NCI-H446 (cell line): Measurements from ENCODE around the gene LRRC1.
"Not testable (repeated sequence)": the region's sequence is repeated elsewhere in the genome, so short reads cannot be mapped to it uniquely, and the experiment has no call there.

Experiments
- DNase-seq, 2 experiments: peaks; one replicate each; lab custom pipeline; 2025; lab: John Stamatoyannopoulos, UW

Gene LRRC1

GRCh38 chr6:53794720-53795339, at the start of gene LRRC1:
TSS of gene LRRC1 (plus strand) at chr6:53795005. CDS start at chr6:53795257, 252 bp downstream.
- DNase-seq, result peak; percentile 90 to 95

DNA sequence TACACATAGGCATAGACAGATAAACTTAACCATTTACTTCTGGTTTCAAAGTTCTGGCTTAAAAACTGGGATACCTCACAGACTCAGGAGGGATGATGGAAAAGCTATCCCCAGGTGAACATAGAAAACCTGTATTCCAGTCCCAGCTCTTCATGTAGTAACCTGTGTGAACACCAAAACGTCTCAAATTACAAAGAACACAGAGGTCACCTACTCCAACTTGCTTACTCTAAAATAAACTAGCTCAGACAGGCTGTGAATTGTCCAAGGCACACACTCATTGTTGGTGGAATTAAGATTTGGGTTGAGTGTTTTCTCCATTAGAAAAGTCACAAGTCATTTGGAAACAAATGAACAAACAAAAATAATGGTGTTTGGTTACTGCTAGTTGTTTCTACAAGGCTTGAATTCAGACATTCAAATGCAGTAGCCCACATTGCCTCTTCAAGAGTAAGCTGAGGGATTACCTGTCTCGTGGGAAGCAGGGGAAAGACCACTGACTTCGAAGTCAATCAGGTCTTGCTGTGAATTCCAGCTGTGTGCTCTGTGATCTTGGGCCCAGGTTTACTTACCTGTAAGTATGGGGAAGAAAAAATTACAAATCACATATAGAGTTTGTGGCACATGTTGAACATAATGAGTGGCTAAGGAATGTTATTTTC, 48.2 kb upstream of the LRRC1 start:
- no peak for DNase-seq

- DNase-seq, result no peak
These were observed 44.7 kb upstream of the LRRC1 start for GRCh38 chr6:53750052-53750650.

GRCh38 chr6:53751417-53751816, 43.4 kb upstream of the LRRC1 start:
- DNase-seq, result no peak

DNA sequence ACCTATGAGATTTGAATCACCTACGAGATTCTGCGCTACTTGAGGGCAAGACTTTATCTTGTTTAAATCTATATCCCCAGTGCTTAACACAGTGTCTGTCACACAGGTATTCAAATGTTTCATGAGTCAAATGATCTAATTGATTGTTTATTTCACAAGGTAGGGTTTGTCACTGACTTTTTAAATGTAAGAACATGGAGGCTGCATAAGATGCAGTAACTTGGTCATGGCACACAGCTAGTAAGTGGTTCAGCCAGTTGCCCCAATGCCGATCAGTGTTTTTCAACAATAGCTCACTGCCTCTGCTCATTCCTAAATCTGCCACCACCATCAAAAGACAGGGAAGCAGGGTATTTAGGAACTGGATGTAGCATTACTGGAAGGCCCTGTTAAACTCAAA, 42.4 kb upstream of the LRRC1 start:
- no peak for DNase-seq

- no peak for DNase-seq
These were observed 41.9 kb upstream of the LRRC1 start for GRCh38 chr6:53752856-53753255.

DNA sequence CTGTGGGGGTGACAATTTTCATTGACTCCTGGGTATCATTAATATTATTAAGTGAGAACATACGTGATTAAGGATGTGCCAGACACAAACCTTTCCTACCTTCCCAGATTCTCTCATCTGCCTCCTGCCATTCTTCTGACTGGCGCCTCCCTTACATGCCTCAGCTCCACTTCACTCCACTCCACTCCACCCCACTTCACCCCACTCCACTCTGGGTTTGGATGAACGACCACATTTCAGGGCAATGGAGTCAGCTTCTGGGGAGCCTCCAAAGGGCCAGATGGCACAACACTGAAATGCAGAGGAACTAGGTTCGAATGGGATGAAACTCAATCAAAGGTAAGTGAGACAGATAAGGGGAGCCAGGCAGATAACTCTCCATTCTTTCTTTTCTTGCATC, 40.5 kb upstream of the LRRC1 start:
- DNase-seq, result no peak

GRCh38 chr6:53756396-53756795, 38.4 kb upstream of the LRRC1 start:
- DNase-seq, result no peak

- peak; percentile 35 to 84 for DNase-seq
These were observed 36.3 kb upstream of the LRRC1 start for GRCh38 chr6:53758496-53758895.

DNA sequence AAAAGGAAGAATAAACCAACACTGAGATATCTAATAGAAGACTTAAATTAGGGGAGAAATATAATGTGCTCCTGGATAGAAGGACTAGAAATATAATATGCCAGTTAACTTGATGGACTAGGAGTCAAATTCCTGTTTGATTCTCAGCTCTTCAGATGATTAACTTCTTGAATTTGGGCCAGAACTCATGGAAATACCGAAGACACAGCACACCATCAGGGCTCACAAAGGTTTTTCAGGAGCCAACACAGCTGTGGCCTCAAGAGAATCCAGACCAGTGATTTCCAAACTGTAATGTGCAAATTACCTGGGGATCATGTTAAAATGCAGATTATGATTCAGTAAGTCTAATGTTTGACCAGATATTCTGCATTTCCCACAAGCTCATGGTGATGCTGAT, 33.8 kb upstream of the LRRC1 start:
- DNase-seq, result peak; percentile 33 to 77

GRCh38 chr6:53765270-53765669, 29.5 kb upstream of the LRRC1 start:
- DNase-seq, result no peak

GRCh38 chr6:53766930-53767329, 27.9 kb upstream of the LRRC1 start:
- DNase-seq, result no peak

- no peak for DNase-seq
These were observed 26.9 kb upstream of the LRRC1 start for GRCh38 chr6:53767941-53768340.

DNA sequence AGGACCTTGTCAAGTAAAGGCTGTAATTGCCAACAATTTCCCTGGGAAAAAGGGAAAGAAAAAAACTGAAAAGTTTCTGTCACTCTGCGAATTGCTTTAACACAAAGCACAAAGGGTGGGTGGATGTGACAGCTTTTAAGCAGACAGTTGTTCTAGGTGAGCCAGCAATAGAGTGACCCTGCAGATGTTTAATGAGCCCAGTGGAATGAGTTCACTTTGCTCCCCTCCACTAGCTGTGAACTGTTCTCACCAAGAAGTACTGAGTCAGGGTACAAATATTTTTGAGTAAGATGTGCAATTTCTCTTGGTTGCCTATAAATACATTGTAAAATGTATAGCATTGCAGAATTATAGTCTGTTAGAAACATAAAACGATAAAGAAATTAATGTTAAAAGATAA, 26.2 kb upstream of the LRRC1 start:
- DNase-seq, result no peak

DNA sequence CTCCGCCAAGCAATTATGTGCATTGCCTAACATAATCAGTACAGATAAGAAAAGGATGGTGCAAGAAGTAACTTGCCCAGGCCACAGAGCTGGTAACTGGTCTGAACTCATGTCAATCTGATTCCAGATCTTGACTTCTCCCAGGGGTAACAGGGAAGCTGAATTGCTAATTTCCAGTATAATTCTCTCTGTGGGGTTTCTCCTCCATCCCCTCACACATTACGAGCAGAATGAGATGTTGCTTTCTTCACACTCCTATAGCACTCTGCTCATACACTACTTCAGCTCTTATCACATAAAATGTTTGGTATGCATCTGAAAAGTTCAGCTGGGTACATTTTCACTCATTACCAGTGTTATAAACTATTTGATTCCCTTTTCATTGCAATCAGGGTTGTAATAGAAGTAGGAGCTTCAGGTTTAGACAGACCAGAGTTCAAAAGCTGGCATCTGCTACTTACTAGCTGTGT, 24.0 kb upstream of the LRRC1 start:
- no peak for DNase-seq

DNA sequence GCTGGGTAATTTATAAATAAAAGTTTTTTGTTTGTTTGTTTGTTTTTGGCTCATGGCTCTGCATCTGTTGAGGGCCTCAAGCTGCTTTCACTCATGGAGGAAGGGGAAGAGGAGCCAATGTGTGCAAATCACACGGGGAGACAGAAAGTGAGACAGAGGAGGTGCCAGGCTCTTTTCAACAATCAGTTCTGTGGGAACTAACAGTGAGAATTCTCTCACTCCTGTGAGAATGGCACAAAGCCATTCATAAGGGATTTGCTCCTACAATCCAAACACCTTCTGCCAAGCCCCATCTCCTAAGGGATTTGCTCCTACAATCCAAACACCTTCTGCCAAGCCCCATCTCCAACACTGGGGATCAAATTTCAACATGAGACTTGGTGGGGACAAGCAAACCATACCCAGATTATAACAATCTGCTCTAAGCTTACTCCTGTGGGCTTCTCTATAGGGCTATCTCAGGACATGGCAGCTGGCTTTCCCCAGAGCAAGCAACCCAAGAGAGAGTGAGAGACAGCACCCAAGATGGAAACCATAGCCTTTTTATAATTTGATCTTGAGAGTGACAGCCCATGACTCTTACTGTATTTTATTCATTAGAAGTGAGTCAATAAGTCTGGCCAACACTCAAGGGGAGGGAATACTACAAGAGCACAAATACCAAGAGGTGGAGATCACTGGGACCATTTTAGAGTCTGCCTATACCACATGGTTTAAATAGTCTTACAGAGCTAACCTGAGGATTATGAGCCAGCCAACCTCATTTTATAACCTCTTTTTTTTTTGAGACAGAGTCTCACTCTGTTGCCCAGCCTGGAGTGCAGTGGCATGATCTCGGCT, 22.8 kb upstream of the LRRC1 start:
- DNase-seq, result peak; percentile 93 to 95

- DNase-seq, result no peak
These were observed 21.6 kb upstream of the LRRC1 start for GRCh38 chr6:53773044-53773696.

GRCh38 chr6:53776152-53776551, 18.7 kb upstream of the LRRC1 start:
- DNase-seq, result not testable (repeated sequence)

GRCh38 chr6:53784991-53785390, 9.8 kb upstream of the LRRC1 start:
- not testable (repeated sequence) for DNase-seq

GRCh38 chr6:53786832-53787231, 8.0 kb upstream of the LRRC1 start:
- no peak for DNase-seq

DNA sequence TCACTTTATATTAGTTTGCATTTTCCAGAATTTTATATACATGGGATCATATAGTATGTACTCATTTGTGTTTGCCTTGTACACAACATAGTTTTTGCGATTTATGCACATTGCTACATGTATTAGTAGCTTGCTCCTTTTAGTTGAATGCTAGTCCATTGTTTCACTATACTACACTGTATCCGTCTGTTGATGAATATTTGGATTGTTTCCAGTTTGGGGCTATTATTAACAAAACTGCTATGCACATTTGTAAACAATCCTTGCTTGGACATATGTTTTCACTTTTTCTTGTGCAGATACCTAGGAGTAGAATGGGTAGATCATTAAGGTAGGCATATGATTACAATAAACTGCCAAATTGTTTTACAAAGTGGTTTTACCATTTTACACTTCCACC, 3.9 kb upstream of the LRRC1 start:
- DNase-seq, result no peak

- peak; percentile 41 to 84 for DNase-seq
These were observed 2.8 kb upstream of the LRRC1 start for GRCh38 chr6:53792016-53792415.
